CD4-positive, alpha-beta T cell (primary cell): Measurements from ENCODE around the gene HDAC10. TPM values are rescaled to one million over a fixed set of nuclear protein-coding genes. Genes with fewer than 3 reads are reported as not detected.

ENCODE experiments used
- ATAC-seq: fragments of 200-7000 bp; cut with Tn5 transposase; one replicate; pipeline ENCODE4 v1.10.0; 2022; ENCODE audit warnings: mild to moderate bottlenecking; ENCODE audit not compliant: poor library complexity
- CTCF ChIA-PET: fragments of 350-600 bp; sonication (Branson Sonifier 250); formaldehyde crosslinking; loops from one replicate; lab custom pipeline; 2021; ENCODE audit warnings: antibody characterized with exemption, inconsistent platforms; lab: Charles Lee
- POLR2A ChIA-PET: fragments of 350-600 bp; sonication (Branson Sonifier 250); formaldehyde crosslinking; loops from one replicate; lab custom pipeline; 2021; ENCODE audit warnings: antibody characterized with exemption, inconsistent platforms; lab: Charles Lee
- DNase-seq, 14 experiments: peaks; one replicate each; pipeline ENCODE4 v3.0.0-alpha.2; 2013 to 2020; ENCODE audit warnings: mixed read lengths in 2 of 14
- H3K27ac ChIP-seq, 2 donors: one replicate each; pipeline versions ENCODE4 v1.5.1 to v1.7.0; 2013; ENCODE audit warnings: low read length in 2 of 2, low read depth in 1 of 2, mild to moderate bottlenecking in 1 of 2
- H3K27me3 ChIP-seq, 2 experiments: 1 replicate in 1 of 2; 2 replicates in 1 of 2; pipeline versions ENCODE4 v1.6.1 to v1.7.0; 2013; ENCODE audit warnings: low read length in 2 of 2, control low read depth in 1 of 2, mild to moderate bottlenecking in 1 of 2, moderate library complexity in 1 of 2; ENCODE audit not compliant: insufficient read depth in 2 of 2, control insufficient read depth in 1 of 2
- H3K36me3 ChIP-seq: one replicate; pipeline ENCODE4 v1.6.1; 2013; ENCODE audit warnings: low read length, control low read depth; ENCODE audit not compliant: insufficient read depth
- H3K4me1 ChIP-seq: one replicate; pipeline ENCODE4 v1.6.1; 2013; ENCODE audit warnings: low read length, control low read depth; ENCODE audit not compliant: insufficient read depth
- H3K4me3 ChIP-seq: one replicate; pipeline ENCODE4 v1.5.1; 2013; ENCODE audit warnings: mild to moderate bottlenecking, low read length, moderate library complexity
- H3K9me3 ChIP-seq, 2 experiments: 1 replicate in 1 of 2; 2 replicates in 1 of 2; pipeline versions ENCODE4 v1.6.1 to v1.7.0; 2013; ENCODE audit warnings: low read length in 2 of 2, mild to moderate bottlenecking in 2 of 2, control low read depth in 1 of 2, moderate library complexity in 1 of 2; ENCODE audit not compliant: control insufficient read depth in 1 of 2, insufficient read depth in 1 of 2
- H3K27ac Mint-ChIP-seq: one replicate; pipeline ENCODE4 v1.8.0; 2020; ENCODE audit warnings: mixed read lengths
- H3K27me3 Mint-ChIP-seq: one replicate; pipeline ENCODE4 v1.8.0; 2021; ENCODE audit warnings: mixed read lengths
- H3K36me3 Mint-ChIP-seq: one replicate; pipeline ENCODE4 v1.8.0; 2021; ENCODE audit warnings: low read depth, mixed read lengths
- H3K4me1 Mint-ChIP-seq: one replicate; pipeline ENCODE4 v1.8.0; 2021; ENCODE audit warnings: low read depth, mixed read lengths
- H3K4me3 Mint-ChIP-seq: one replicate; pipeline ENCODE4 v1.8.0; 2020; ENCODE audit warnings: mild to moderate bottlenecking, mixed read lengths
- H3K9me3 Mint-ChIP-seq: one replicate; pipeline ENCODE4 v1.8.0; 2020; ENCODE audit warnings: mixed read lengths
- intact Hi-C, 2 experiments: fragments of 100-400 bp; cut with DNase I in 1 of 2; cut with micrococcal nuclease in 1 of 2; formaldehyde crosslinking; loops; one replicate each; pipeline versions ENCODE4 v1.15.1 to v1.9.0; 2023 to 2025; cut with DNase I, micrococcal nuclease
- total RNA-seq, 174 experiments: library from RNA in 2 of 174; stranded (reverse) in 2 of 174; gene quantifications; one replicate each; pipeline ENCODE4 v1.2.3 and lab custom pipeline; 2021 to 2026
- TF ChIP-seq, protein P1 (sequence below): fragments of 200-600 bp; IDR thresholded peaks from one replicate; pipeline ENCODE4 v1.8.0; 2022; ENCODE audit warnings: antibody characterized with exemption, mild to moderate bottlenecking

HDAC10 gene
- total RNA-seq, 2 experiments from 2014 or later = 87.3 to 88.7 TPM

DNA sequence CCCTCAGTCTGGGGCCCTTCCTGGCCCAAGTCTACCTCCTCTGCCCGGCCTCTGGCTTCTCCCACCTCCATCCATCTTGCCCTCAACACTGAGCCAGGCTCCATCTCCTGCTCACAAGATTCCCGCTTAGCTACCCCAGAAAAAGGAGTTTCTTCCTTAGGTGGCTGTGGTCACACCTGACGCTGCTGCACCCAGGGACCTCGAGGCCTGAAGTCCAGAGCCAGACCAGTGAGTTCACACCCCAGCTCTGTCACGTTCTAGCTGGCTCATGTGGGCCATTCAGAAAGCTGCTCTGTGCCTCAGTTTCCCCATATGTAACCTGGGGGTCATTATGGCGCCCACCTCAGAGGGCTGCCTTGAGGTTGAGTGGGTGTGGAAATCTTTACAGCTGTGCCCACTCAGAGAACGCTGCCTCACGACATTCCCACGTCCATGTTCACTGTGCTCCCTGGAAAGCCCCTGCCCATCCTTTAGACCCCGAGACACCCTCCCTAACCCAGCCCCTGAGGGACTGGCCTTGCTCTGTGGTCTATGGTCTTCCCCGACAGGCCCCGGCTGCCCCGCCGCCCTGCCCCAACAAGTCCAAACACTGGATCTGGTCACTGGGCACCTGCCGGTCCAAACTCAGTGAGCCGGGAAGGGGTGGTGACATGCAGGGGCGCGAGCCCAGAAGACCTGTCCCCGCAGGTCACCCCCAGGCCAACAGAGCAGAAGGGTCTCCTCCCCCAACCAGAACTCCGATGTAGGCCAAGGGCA, 46.6 kb upstream of the HDAC10 start:
- CTCF ChIA-PET = no interaction called here

DNA sequence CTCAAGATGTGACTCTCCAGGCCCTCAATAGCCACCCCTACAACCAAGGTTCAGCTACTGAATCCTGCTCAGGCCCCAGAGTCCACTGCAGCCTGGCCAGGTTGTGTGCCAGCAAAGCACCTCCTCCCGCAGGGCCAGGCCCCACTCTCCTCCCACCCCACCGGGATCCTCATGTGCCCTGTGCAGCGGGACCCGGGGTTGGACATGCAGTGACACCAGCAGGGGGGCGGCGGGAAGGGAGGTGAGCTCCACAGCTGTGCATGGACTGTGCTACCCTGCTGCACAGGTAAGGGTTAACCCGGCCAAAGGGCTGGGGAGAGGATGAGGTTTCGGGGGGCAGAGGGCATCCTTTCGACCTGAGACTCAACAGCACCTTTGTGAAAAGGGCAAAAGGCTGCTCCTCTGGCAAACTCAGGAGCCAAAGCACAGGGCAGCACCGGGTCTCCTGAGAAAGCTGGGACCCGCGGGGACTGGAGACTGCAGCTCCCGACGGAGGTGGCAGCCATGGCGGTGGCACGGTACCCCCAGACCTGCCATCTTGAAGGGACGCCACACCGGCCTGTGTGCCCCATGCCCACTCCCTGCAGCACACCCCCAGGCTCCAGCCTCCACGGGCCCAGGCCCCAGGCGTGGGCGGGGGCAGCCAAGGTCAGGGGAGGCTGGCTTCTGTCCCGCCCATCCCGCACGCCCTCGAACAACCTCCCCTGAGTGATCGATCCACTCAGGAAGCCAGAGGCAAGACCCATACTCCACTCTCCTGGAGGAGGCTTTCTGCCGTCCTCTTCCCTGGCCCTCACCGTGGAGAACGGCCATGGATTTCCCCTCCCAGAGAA, 45.8 kb upstream of the HDAC10 start:
- Mint-ChIP-seq H3K4me3 (no peak overlapping the region), H3K27ac (no peak overlapping the region), H3K27me3 (peaks cover 36% of the 10 kb centered on the region), H3K36me3 (no peaks in the 10 kb centered on the region), H3K9me3 (no peaks in the 10 kb centered on the region), H3K4me1 (no peaks in the 10 kb centered on the region)
- intact Hi-C loops = no loop called here
- peaks cover 7% of the 10 kb centered on the region for H3K4me1 ChIP-seq
- no peak overlapping the region for H3K4me3 ChIP-seq
- ATAC-seq = no peak
- no peak for DNase-seq
- POLR2A ChIA-PET = no interaction called here
- H3K9me3 ChIP-seq = peaks cover 0 to 10% of the 10 kb centered on the region in 2 experiments
- CTCF ChIA-PET = no interaction called here
- H3K27me3 ChIP-seq = peaks cover 25 to 27% of the 10 kb centered on the region in 2 experiments
- TF ChIP-seq, protein P1, sequence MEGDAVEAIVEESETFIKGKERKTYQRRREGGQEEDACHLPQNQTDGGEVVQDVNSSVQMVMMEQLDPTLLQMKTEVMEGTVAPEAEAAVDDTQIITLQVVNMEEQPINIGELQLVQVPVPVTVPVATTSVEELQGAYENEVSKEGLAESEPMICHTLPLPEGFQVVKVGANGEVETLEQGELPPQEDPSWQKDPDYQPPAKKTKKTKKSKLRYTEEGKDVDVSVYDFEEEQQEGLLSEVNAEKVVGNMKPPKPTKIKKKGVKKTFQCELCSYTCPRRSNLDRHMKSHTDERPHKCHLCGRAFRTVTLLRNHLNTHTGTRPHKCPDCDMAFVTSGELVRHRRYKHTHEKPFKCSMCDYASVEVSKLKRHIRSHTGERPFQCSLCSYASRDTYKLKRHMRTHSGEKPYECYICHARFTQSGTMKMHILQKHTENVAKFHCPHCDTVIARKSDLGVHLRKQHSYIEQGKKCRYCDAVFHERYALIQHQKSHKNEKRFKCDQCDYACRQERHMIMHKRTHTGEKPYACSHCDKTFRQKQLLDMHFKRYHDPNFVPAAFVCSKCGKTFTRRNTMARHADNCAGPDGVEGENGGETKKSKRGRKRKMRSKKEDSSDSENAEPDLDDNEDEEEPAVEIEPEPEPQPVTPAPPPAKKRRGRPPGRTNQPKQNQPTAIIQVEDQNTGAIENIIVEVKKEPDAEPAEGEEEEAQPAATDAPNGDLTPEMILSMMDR = no peak
- no peaks in the 10 kb centered on the region for H3K36me3 ChIP-seq
- no peak overlapping the region for H3K27ac ChIP-seq

More for the DNA sequence above, 46.6 kb upstream of the HDAC10 start:
- Histone ChIP-seq H3K9me3 (peaks cover 0 to 4% of the 10 kb centered on the region in 2 experiments), H3K4me3 (no peak overlapping the region), H3K4me1 (peaks cover 3% of the 10 kb centered on the region), H3K36me3 (no peaks in the 10 kb centered on the region), H3K27me3 (peaks cover 24% of the 10 kb centered on the region in 2 experiments), H3K27ac (no peak overlapping the region)
- H3K4me3 Mint-ChIP-seq = no peak overlapping the region
- H3K36me3 Mint-ChIP-seq = no peaks in the 10 kb centered on the region
- H3K27ac Mint-ChIP-seq = no peak overlapping the region
- ATAC-seq = no peak
- peaks cover 32% of the 10 kb centered on the region for H3K27me3 Mint-ChIP-seq
- no peaks in the 10 kb centered on the region for H3K4me1 Mint-ChIP-seq
- H3K9me3 Mint-ChIP-seq = no peaks in the 10 kb centered on the region
- POLR2A ChIA-PET = no interaction called here
- intact Hi-C loops = no loop called here
- DNase-seq = no peak
- TF ChIP-seq, protein P1 = no peak

DNA sequence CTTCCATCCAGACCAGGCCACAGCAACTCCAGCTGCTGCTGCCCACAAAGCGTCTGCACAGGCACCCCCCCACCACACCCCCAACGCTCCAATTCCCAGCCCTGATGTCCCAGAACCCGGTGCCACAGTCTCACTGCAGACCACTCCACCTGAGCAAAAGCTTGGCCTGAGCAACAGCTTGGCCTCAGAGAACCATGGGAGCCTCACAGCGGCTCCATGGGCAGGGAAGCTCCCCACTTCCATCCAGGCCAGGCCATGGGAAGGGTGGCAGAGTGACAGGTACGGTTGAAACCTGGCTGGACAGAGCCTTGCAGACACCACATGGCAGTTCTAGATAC, 43.2 kb upstream of the HDAC10 start:
- no peak overlapping the region for H3K4me3 ChIP-seq
- H3K4me1 ChIP-seq = peaks cover 7% of the 10 kb centered on the region
- no peak overlapping the region for H3K27ac ChIP-seq
- H3K27me3 ChIP-seq = peaks cover 36 to 48% of the 10 kb centered on the region in 2 experiments
- ChIA-PET CTCF (interaction anchor here (1.4 kb wide), 1 partner anchor 18 kb away, joined by 6 read pairs; no protein-coding TSS in a partner anchor), POLR2A (no interaction called here)
- TF ChIP-seq, protein P1 = no peak
- intact Hi-C loops = no loop called here
- peaks cover 41% of the 10 kb centered on the region for H3K27me3 Mint-ChIP-seq
- no peak overlapping the region for H3K27ac Mint-ChIP-seq
- H3K4me3 Mint-ChIP-seq = no peak overlapping the region
- no peaks in the 10 kb centered on the region for H3K36me3 ChIP-seq
- no peaks in the 10 kb centered on the region for H3K4me1 Mint-ChIP-seq
- no peak for DNase-seq
- no peaks in the 10 kb centered on the region for H3K9me3 Mint-ChIP-seq
- ATAC-seq = no peak
- peaks cover 0 to 18% of the 10 kb centered on the region in 2 experiments for H3K9me3 ChIP-seq
- no peaks in the 10 kb centered on the region for H3K36me3 Mint-ChIP-seq
